Measurements from ENCODE around the gene MRPS30.
"Not testable (repeated sequence)": the region's sequence is repeated elsewhere in the genome, so short reads cannot be mapped to it uniquely, and the experiment has no call there.

The MRPS30 gene

DNA sequence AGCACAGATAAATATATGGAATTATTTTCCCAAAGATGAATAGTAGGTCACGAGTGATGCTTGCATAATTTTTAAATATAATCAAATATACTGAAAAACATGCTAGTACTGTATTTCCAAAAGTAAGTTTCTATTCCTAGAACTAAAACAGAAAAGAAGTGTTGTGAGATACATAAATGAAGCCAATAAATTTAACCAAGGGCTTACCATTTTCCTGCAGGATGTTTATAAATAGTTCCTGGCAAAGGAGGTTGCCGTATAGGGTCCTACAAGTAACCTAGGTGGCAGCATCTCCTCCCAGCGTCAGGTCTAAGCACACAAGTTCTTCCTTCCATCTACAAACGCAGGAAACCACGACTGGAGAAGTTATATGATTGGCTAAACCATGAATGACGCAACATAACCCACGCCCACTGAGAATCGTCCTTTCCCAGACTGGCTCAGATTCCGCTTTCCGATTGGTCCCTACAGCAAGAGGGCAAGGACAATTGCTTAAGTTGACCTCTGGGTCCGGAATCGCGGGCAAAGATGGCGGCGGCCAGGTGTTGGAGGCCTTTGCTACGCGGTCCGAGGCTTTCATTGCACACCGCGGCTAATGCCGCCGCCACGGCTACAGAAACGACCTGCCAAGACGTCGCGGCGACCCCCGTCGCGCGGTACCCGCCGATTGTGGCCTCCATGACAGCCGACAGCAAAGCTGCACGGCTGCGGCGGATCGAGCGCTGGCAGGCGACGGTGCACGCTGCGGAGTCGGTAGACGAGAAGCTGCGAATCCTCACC is at the start of gene MRPS30:
Gene MRPS30, plus strand, starts transcription at position 513 of the 780 bp plus-strand sequence. Its CDS starts 16 bp downstream, at position 529.
- peak; percentile 98 for DNase-seq

DNA sequence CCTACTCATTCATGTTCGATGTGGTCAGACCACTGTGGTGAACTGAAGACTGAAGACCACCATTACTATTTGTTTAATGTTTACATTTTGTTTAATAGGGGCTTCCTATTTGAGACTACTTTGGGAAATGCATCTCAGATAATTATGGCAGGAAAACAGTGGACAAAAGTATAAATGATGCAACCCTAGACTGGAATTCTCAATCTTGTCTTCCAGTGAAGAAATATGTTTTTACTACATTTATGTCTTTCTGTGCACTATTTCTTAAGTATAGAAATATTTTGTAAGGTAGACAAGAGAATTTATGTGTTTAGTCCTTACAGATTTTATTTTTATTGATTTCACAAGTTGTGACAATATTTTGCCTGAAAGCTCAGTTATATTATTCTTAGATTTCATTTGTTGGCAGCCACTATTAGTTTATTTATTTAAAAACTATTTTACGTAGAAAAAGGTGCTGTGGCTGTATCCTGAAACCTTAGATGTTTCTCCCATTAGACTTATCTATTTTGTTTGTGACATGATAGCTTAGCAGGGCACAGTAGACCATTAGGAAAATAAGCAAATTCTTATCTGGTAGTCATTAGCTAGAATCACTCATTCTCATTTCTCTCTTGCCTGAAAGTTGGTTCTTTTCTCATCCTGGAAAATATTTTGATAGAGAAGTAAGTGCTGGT is 39.4 kb upstream of the MRPS30 start:
- DNase-seq, result no peak

DNA sequence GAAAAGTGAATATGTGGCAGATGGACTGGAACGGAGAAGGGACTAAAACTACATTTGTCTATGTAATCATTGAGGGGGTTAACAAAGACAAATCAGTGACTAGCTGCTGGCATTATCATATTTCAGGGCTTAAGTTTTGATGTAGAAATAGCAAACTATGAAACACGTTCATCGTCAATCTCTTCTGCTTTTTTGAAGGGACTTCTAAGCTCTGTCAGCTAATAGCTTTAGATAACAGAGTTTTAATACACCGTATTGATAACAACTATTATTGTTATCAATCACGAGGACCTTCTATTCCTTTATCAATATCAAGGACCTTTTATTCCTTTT is 38.9 kb upstream of the MRPS30 start:
- DNase-seq, result no peak

DNA sequence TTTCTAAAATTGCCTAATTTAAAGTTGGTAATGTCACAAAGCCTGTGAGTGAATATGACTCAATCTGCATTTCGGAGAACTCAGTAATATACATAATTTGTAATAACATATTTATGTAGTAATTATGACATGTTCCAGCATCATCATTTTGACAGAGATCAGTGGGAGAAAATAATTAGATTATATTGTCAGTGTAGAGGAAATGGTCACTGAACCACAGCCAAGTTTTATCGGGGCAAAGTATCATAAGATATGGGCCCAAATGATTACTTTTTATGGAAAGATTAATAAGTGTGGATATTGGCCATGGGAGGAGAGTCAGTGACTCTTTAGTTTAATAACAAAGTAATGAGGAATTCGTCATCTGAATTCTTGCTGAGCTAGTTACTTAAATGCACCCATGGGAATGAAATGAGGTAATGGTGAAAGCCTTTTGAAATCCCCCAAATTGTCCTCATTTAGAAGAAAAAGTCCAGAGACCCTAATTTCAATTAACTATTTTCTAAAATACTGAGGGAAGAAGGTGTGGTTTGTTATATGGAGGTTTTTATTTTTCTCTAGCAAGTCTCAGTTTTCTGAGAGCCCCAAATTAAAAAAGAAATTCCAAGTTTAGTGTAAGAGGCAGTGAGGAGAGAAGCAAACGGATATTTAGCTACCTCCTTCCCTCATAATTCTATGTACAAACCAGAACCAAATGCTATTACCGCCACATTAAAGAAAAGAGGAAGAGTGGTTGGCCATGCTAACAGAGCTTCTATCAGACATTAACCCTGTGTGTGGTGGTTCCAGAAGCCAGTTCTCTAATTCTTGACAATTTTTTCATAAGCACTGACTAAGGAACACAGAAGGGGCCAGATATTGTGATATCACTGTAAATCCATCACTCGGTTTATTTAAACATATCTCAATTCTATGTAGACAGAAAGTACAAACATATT is 37.7 kb upstream of the MRPS30 start:
- no peak for DNase-seq

DNA sequence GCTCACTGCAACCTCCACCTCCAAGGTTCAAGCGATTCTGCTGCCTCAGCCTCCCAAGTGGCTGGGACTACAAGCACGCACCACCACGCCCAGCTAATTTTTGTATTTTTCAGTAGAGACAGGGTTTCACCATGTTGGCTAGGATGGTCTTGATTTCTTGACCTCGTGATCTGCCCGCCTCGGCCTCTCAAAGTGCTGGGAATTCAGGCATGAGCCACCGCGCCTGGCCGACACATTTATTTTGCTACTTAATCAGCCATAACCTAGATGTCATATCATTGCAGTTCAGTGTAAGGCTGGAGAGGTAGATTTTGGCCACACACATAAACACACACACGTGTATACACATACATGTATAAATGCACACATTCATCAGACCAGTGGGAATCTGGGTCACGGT is 36.4 kb upstream of the MRPS30 start:
- DNase-seq, result not testable (repeated sequence)

DNA sequence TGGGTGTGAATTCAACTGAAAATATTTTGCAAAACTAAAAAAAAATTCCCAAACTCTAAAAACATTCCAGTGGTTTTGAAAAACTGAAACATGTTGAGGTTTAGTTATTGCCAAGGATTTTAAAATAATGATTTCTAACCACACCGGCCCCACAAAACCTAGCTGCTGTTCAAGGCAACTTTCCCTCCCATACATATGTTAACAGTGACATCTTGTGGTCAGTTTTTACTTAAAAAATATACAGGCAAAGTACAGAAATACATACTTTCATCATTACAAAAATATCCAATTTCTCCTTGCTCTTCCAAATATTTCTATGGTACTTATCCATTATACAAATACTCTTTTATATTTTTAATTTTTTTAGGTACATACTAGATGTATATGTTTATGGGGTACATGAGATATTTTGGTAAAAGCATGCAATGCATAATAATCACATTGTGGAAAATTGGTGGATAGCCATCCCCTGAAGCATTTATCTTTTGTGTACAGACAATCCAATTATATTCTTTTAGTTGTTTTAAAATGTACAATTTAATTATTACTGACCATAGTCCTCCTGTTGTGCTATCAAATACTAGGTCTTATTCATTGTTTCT is 34.4 kb upstream of the MRPS30 start:
- peak; percentile 30 for DNase-seq

DNA sequence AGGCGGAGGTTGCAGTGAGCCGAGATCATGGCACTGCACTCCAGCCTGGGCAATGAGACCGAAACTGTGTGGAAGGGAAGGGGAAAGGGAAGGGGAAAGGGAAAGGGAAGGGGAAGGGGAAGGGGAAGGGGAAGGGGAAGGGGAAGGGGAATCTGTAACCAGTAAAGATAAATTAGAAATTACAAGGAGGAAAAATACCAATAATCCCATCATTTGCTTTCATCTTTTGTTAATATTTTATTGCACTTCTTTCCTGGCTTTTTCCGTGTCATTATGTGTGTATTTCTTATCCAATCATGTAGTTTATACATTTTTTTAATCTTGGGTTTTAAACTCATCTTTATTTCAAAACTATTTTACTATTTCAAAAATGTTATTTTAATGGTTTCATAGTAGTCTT is 29.6 kb upstream of the MRPS30 start:
- DNase-seq, result no peak

DNA sequence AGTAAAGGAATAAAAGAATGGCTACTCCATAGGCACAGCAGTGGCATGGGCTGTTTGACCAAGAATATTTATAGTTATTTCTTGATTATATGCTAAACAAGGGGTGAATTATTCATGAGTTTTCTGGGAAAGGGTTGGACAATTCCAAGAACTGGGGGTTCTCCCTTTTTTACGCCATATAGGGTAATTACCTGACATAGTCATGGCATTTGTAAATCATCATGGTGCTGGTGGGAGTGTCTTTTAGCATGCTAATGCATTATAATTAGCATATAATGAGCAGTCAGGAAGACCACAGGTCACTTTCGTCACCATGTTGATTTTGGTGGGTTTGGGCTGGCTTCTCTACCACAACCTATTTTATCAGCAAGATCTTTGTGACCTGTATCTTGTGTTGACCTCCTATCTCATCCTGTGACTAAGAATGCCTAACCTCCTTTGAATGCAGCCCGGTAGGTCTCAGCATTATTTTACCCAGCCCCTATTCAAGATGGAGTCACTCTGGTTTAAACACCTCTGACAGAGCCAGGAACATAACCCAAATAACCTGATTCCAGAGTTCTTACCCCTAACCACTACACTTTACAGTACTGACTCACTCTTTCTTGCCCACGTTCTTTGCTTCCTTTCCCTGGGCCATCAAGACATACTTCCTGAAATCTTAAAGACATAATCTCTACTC is 25.0 kb upstream of the MRPS30 start:
- DNase-seq, result no peak

DNA sequence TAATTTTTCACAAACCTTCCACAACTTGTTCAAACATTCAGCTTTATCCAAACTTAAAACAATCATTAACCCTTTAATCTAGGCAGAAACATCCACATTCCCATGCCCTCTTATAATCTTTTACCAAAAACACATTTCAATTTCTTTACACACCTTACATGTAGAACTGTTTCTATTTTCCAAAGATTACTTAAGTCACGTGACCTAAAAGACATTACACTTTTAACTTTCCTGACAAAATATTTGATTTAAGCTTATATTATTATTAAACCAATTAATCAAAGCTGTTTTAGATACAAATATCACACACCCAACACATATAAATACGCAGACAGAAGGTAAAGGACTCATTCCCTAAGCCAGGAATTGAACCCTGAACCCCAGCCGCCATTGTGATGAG is 21.0 kb upstream of the MRPS30 start:
- DNase-seq, result no peak

DNA sequence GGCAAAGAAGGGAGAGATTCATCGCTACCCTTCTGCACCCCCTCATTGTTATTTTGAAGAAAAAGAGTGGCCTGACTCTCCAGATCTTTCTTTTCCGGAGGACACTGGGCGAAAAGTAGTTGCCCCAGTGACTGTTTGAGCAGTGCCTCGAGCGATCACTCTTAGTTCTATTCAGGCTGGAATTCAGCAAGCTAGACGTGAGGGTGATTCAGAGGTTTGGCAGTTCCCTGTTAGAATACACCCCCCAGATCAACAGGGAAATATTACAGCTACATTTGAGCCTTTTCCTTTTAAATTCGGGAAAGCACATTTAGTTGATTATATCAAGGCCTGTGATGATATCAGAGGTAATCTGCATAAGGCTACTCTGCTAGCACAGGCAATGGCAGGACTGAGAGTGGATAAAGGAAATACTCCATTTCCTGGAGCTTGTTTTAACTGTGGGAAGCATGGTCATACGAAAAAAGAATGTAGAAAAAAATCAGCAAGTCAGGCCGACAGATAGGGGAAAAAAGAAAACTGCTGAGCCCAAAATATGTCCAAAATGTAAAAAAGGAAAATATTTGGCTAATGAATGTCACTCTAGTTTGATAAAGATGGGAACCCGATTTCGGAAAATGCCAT is 19.3 kb upstream of the MRPS30 start:
- not testable (repeated sequence) for DNase-seq

DNA sequence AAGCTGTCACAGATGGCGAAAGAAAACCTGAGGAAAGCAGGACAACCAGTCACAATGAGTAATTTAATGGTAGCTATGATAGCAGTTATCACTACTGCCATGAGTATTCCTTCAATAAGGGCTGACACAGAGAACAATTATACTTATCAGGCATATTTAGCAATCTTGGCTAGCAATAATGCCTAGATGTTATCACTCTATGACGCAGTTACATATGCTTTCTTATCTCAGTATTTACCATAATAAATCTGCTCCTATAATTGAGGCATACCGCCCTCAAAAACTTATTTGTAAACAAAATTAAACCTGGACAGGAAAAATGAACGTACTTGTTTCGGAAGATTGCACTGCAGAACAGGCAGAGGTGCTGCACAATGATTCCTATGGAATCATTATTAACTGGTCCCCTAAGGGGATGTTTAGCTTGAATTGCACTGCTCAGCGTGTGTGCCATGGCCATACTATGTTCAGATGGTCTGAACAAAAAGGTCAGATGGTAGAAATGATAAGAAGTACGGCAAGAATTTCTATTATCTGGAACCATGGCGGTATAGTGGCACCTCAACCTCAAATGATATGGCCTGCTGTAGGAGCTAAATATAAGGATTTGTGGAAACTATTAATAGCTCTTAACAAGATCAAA is 16.6 kb upstream of the MRPS30 start:
- DNase-seq, result not testable (repeated sequence)

DNA sequence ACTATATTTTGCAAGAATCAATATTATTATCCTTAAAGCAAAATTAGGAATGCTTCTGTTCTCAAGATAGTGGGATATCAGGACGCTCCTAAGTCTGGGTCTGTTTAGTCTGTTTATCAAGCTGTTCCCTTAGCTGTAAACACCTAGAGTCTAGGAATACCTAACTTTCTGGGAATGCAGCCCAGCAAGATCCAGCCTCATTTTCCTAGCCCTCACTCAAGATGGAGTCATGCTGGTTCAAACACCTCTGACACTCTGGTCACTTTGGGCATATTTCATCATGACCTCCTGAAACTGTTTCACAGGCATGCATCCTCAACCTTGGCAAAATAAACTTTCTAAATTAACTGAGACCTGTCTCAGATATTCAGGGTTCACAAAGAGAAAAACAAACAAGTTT is 14.4 kb upstream of the MRPS30 start:
- DNase-seq, result no peak

DNA sequence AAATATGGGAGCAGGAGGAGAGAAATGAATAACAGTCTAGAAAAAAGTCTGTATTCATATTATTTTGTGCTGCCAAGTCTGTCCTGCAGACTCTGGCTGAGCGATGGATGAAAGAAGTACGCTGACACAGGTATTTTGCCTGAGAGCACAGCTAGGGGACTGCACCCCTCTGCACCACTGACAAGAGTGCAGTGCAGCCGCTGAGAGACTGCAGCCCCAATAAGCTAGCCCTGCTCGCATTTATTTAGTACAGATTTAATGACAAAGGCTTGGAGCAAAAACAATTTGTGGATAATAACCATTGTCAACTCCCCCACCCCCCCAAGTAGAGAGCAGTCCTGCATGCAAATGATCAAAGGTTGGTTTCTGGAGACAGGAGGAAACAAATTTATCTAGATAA is 13.3 kb upstream of the MRPS30 start:
- no peak for DNase-seq

DNA sequence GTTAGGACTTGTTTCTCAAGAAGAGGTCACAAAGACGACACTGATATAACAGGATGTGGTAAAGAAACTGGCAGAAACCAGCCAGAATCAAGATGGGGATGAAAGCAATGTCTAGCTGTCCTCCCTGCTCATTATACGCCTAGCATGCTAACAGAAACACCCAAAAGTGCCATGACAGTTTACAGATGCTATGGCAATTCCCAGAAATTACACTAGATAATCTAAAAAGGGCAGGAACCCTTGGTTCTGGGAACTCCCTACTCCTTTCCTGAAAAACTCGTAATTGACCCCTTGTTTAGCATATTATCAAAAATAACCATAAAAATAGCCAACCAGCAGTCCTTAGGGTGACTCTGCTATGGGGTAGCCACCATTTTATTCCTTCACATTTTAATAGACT is 10.9 kb upstream of the MRPS30 start:
- DNase-seq, result no peak

DNA sequence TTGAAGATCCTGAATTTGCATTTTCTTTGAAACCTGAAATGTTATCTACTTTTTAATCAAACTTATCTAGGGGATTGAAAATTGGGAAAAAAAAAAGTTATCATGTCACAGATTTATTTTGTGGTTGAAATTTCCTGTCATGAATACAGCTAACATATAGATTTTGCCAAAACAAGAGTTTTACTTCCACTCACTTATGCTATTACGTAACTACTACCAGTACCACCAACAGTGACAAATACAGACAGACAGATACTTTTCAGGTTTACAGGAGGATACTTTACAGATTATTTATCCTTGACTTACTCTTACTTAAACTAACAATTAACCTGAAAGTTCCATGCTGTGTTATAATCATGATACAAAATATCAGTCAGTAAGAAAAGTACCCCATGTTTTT is 6.8 kb upstream of the MRPS30 start:
- DNase-seq, result no peak

DNA sequence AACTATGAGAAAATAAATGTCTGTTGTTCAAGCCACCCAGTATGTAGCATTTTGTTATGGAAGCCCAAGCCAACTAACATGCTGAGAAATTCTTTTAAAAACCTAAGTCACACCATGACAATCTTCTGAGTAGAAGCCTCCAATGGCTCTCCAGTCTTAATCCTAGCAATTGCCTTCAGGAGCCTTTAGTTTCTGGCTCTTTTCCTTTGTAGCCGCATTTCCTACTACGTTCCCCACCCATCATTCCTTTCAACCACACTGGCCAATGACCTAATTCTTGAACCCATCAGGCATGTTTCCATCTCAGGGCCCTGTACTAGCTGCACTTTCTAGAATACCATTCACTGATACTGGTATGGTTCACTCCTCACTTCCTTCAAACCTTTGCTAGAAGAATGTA is 2.1 kb upstream of the MRPS30 start:
- DNase-seq, result no peak

DNA sequence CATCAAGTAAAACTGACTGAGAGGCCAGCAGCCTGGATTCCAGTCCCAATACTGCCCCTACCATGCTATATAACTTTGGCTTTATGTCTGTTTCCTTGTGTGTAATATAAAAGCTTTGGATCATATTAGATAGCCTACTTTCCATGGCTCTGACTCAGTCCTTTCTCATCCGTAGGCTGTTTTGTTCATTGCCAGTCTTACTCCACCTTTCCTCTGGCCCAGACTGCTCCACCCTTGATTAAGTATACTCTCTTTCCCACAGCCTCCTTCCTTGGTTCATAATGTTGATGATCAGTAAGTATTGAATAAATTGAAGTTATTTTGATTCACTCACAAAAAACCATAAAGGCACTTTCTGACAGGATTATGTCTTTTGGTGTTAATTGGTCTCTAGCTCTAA is 1.5 kb upstream of the MRPS30 start:
- DNase-seq, result no peak

DNA sequence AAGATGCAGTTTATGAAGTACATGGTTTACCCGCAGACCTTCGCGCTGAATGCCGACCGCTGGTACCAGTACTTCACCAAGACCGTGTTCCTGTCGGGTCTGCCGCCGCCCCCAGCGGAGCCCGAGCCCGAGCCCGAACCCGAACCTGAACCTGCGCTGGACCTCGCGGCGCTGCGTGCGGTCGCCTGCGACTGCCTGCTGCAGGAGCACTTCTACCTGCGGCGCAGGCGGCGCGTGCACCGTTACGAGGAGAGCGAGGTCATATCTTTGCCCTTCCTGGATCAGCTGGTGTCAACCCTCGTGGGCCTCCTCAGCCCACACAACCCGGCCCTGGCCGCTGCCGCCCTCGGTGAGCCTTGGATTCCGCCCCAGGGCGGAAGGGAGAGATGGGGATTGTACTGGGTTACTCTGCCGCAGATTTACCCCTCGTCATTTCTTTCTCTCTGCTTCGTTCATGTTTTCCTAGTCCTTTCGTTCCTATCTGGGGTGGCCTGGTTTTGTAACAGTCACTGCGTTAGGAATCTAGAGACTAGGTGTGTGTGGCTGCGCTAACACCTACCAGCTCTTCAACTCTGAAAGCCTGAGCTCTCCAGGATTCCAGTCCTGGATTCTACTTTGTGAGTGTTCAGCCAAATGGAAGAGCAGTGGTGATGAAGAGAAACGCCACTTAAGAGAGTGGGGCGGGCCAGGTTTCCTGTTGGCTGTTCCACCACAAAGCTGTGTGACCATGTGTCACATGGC is 638 bp downstream of the MRPS30 start:
- DNase-seq, result peak; percentile 40

DNA sequence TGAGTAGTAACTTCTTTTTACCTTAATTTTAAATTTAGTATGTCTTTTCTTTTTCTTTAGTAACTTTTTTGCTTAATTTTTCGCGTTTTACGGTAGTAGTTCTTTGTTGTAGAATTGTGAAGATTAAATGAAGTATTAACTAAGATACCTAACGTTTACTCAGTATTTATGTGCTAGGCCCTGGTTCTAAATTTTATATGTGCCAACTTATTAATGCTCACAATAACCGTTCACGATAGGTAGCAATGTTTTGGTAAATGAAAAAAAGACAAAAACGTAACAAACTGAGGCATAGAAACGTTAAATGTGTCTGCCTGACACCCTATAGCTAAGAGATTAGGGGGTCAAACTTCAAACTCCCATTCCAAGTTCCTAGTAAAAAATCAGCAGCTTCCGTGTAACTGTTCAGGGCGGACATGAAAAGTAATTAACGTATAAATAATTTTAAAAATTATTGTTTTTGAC is 1.2 kb downstream of the MRPS30 start:
- no peak for DNase-seq

DNA sequence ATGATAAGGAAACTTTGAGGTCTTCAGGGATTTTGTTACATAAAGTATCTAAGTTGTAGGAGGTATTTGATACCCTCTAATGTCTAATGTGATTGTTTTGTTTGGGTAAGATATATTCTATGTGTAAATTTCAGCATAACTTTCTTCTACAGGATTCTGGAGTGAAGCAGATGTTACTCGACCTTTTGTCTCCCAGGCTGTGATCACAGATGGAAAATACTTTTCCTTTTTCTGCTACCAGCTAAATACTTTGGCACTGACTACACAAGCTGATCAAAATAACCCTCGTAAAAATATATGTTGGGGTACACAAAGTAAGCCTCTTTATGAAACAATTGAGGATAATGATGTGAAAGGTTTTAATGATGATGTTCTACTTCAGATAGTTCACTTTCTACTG is 6.0 kb downstream of the MRPS30 start:
- no peak for DNase-seq

DNA sequence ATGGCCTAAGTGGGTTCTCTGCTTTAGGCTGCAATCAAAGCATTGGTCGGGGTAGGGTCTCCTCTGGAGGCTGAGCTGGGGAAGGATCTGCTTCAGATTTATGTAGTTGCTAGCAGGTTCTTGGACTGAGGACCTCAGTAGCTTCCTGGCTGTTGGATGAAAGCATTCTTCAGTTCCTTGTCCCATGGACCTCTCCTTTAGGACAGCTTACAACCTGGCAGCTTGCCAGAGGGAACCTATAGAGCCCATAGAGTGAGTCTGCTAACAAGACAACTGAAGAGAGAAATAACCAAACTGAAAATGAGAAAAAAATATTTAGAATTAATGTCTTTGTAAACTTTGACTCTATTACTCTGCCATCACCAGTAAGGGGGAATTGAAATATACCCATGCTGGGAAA is 12.4 kb downstream of the MRPS30 start:
- no peak for DNase-seq

Data from COR-L47 (cell line).